K562 (cell line): Measurements from ENCODE around the gene LCN1. TPM values are rescaled to one million over a fixed set of nuclear protein-coding genes. Genes with fewer than 3 reads are reported as not detected.
A peak's percentile ranks its signal among the peaks of the same experiment; 100 is the strongest.

Experiments used
- ATAC-seq: fragments of 200-7000 bp; cut with Tn5 transposase; 3 replicates; pipeline ENCODE4 v1.9.1; 2020; ENCODE audit warnings: moderate library complexity
- BruUV-seq: library from RNA; stranded (reverse); fragments of 400-500 nt; replicated peaks from 2 replicates; lab custom pipeline; 2021; lab: Mats Ljungman, UMichigan
- CTCF ChIA-PET: fragments of 300-600 bp; formaldehyde crosslinking; extraction: SDS; loops from one replicate; lab custom pipeline; 2021; ENCODE audit warnings: low intra/inter-chr PET ratio; lab: Yijun Ruan, JAX
- POLR2A ChIA-PET: fragments of 300-600, 350-650 bp; sonication (Branson Sonifier 250); formaldehyde crosslinking; extraction: SDS; loops from one replicate; lab custom pipeline; 2021; ENCODE audit warnings: antibody characterized with exemption, inconsistent platforms; lab: Yijun Ruan, JAX
- DNase-seq, 4 experiments: peaks; one replicate each; pipeline versions ENCODE4 v3.0.0 to v3.0.0-alpha.2; 2011 to 2018; ENCODE audit warnings: low spot score in 3 of 4, mixed read lengths in 3 of 4; ENCODE audit errors: extremely low read depth in 1 of 4
- FAIRE-seq: peaks from 2 replicates; lab custom pipeline; 2011; peaks lifted over from hg19 to GRCh38; lab: Jason Lieb, UNC
- H2AFZ ChIP-seq: 2 replicates; pipeline ENCODE4 v1.6.0; 2011; ENCODE audit warnings: low read depth, low read length, control low read depth, inconsistent platforms
- H3K27ac ChIP-seq: fragments of 200-600 bp; 3 replicates; pipeline ENCODE4 v1.8.0; 2011; ENCODE audit warnings: low read depth, mild to moderate bottlenecking, control low read depth, inconsistent platforms, low read length, moderate library complexity, mixed read lengths; ENCODE audit errors: extremely low read depth
- H3K27me3 ChIP-seq, 2 experiments: fragments of 300-600 bp in 1 of 2; 2 replicates in 1 of 2; 3 replicates in 1 of 2; pipeline versions ENCODE4 v1.6.0 to v1.8.0; 2011; ENCODE audit warnings: inconsistent platforms in 2 of 2, low read length in 2 of 2, mild to moderate bottlenecking in 1 of 2, mixed read lengths in 1 of 2, moderate library complexity in 1 of 2; ENCODE audit not compliant: control insufficient read depth in 2 of 2, insufficient read depth in 2 of 2
- H3K36me3 ChIP-seq: fragments of 300-600 bp; 3 replicates; pipeline ENCODE4 v1.8.0; 2011; ENCODE audit warnings: mild to moderate bottlenecking, low read length, inconsistent platforms; ENCODE audit not compliant: control insufficient read depth, insufficient read depth
- H3K4me1 ChIP-seq, 2 experiments: fragments of 200-600 bp in 1 of 2; replicated peaks in 1 of 2; 2 replicates in 1 of 2; 3 replicates in 1 of 2; pipeline versions ENCODE4 v1.5.1 to v1.8.0; 2011; ENCODE audit warnings: inconsistent platforms in 2 of 2, low read length in 2 of 2, mild to moderate bottlenecking in 1 of 2, mixed read lengths in 1 of 2, moderate library complexity in 1 of 2; ENCODE audit not compliant: control insufficient read depth in 2 of 2, insufficient read depth in 2 of 2
- H3K4me2 ChIP-seq: 2 replicates; pipeline ENCODE4 v1.6.1; 2011; ENCODE audit warnings: low read length, control low read depth, inconsistent platforms, mixed read lengths; ENCODE audit not compliant: insufficient read depth
- H3K4me3 ChIP-seq: fragments of 200-600 bp; sonication (generic), shearing (Covaris generic); 2 replicates; pipeline ENCODE4 v1.5.1; 2016; ENCODE audit warnings: control low read depth, inconsistent platforms
- H3K79me2 ChIP-seq: fragments of 200-600 bp; 3 replicates; pipeline ENCODE4 v1.8.0; 2011; ENCODE audit warnings: low read length, inconsistent platforms; ENCODE audit not compliant: control insufficient read depth, insufficient read depth
- H3K9ac ChIP-seq, 2 experiments: 2 replicates each; pipeline versions ENCODE4 v1.6.0 to v1.6.1; 2011; ENCODE audit warnings: low read depth in 2 of 2, low read length in 2 of 2, control low read depth in 1 of 2, inconsistent platforms in 1 of 2, mild to moderate bottlenecking in 1 of 2, mixed read lengths in 1 of 2; ENCODE audit not compliant: insufficient read depth in 1 of 2
- H3K9me1 ChIP-seq: one replicate; pipeline ENCODE4 v1.6.0; 2011; ENCODE audit warnings: inconsistent platforms, mild to moderate bottlenecking, low read length, moderate library complexity; ENCODE audit not compliant: control insufficient read depth, insufficient read depth
- H3K9me3 ChIP-seq: replicated peaks from 2 replicates; pipeline ENCODE4 v1.5.1; 2011; ENCODE audit warnings: low read depth, low read length, inconsistent platforms; ENCODE audit not compliant: control insufficient read depth, insufficient read depth
- H4K20me1 ChIP-seq: replicated peaks from 2 replicates; pipeline ENCODE4 v1.6.1; 2011; ENCODE audit warnings: low read length, inconsistent platforms, mixed read lengths; ENCODE audit not compliant: control insufficient read depth, insufficient read depth
- EGR1 ChIP-seq: fragments of 450-650 bp; conservative IDR thresholded peaks from 2 replicates; pipeline ENCODE4 v1.6.1; 2017; ENCODE audit warnings: mild to moderate bottlenecking
- HDAC1 ChIP-seq, 2 experiments: fragments of 450-650 bp; IDR thresholded peaks; 2 replicates each; pipeline ENCODE4 v1.6.1; 2016 to 2017; ENCODE audit warnings: inconsistent platforms in 1 of 2, mild to moderate bottlenecking in 1 of 2, moderate library complexity in 1 of 2
- MAZ ChIP-seq, 2 experiments: fragments of 450-650 bp in 1 of 2; sonication (generic) in 1 of 2; formaldehyde crosslinking; IDR thresholded peaks in 1 of 2; conservative IDR thresholded peaks in 1 of 2; 2 replicates each; pipeline versions ENCODE4 v1.4.0 to v1.5.0; 2020; ENCODE audit warnings: mild to moderate bottlenecking in 1 of 2, missing genetic modification reagents in 1 of 2
- NRF1 ChIP-seq, 2 experiments: fragments of 450-650 bp; IDR thresholded peaks in 1 of 2; conservative IDR thresholded peaks in 1 of 2; 2 replicates each; pipeline ENCODE4 v1.6.1; 2014; ENCODE audit warnings: mild to moderate bottlenecking in 2 of 2
- RBM14 ChIP-seq: fragments of 200-400 bp; formaldehyde crosslinking; IDR thresholded peaks from 2 replicates; pipeline ENCODE4 v1.6.1; 2018; ENCODE audit warnings: low read depth, mild to moderate bottlenecking, low read length, moderate library complexity, borderline replicate concordance; ENCODE audit not compliant: insufficient read depth
- WGBS: fragments of 100-300 bp; shearing (Covaris generic); methylation state at CpG from one replicate; pipeline ENCODE4 v1.1.6; 2016; ENCODE audit warnings: low coverage, mixed read lengths; ENCODE audit not compliant: insufficient coverage; ENCODE audit errors: missing lambda C conversion rate; 5-methylcytosine and 5-hydroxymethylcytosine counted together
- in situ Hi-C: fragments of 300-500 bp; cut with MboI; formaldehyde crosslinking; loops from 4 replicates; pipeline ENCODE4 v1.15.0; 2018; ENCODE audit warnings: inconsistent platforms, mixed read lengths
- intact Hi-C: fragments of 100-400 bp; cut with micrococcal nuclease; formaldehyde crosslinking; loops from 2 replicates; pipeline ENCODE4 v1.14.2; 2022
- polyA plus RNA-seq, 8 experiments: library from polyadenylated mRNA; depleted of rRNA in 4 of 8; stranded (reverse) in 5 of 8; unstranded in 3 of 8; fragments of >200 nt; fragmentation: Nextera tagmentation in 2 of 8; fragmentation: Illumina TruSeq in 1 of 8; extraction: Ambion mirVana in 2 of 8; extraction: Trizol in 1 of 8; gene quantifications; 2 replicates each; pipeline versions ENCODE4 v1.2.1 to v1.2.3, GENCODE V29; 2011 to 2014; ENCODE audit warnings: inconsistent platforms in 1 of 8, missing spikeins in 1 of 8
- total RNA-seq, 7 experiments: library from RNA; depleted of rRNA in 6 of 7; stranded (reverse); fragments of >200 nt in 6 of 7; fragmentation: Illumina TruSeq in 2 of 7; extraction: Trizol in 2 of 7; gene quantifications; 2 replicates each; pipeline versions ENCODE4 v1.2.1 to v1.2.3, GENCODE V29; 2011 to 2021; ENCODE audit warnings: low replicate concordance in 1 of 7
- TF ChIP-seq, protein P1 (sequence below), 3 experiments: fragments of 200-800 bp in 1 of 3; fragments of 250-450 bp in 1 of 3; fragments of 450-650 bp in 1 of 3; sonication (Bioruptor Pico) in 1 of 3; sonication (Bioruptor generic) in 1 of 3; formaldehyde crosslinking in 1 of 3; IDR thresholded peaks; 2 replicates each; pipeline versions ENCODE4 v1.6.1 to v1.8.0; 2016 to 2022; ENCODE audit warnings: mild to moderate bottlenecking in 2 of 3, missing genetic modification characterization in 2 of 3, missing compliant biosample characterization in 1 of 3, moderate library complexity in 1 of 3
- TF ChIP-seq, protein P2 (sequence below), 3 experiments: fragments of 200-800 bp in 1 of 3; sonication (Bioruptor generic) in 1 of 3; sonication (generic) in 1 of 3; formaldehyde crosslinking in 1 of 3; IDR thresholded peaks; 2 replicates each; pipeline versions ENCODE4 v1.6.1 to v1.8.0; 2016 to 2022; ENCODE audit warnings: mild to moderate bottlenecking in 2 of 3, missing compliant biosample characterization in 2 of 3, missing genetic modification characterization in 2 of 3, missing genetic modification reagents in 1 of 3
- TF ChIP-seq, protein P3 (sequence below): sonication (generic); formaldehyde crosslinking; IDR thresholded peaks from 2 replicates; pipeline ENCODE4 v1.8.1; 2023; ENCODE audit warnings: mild to moderate bottlenecking, missing genetic modification reagents

LCN1 gene
- total and polyA plus RNA-seq, 9 of the 15 experiments (the other 6 are each of a cell fraction or from before 2014, with no cell fraction given) = not detected

DNA sequence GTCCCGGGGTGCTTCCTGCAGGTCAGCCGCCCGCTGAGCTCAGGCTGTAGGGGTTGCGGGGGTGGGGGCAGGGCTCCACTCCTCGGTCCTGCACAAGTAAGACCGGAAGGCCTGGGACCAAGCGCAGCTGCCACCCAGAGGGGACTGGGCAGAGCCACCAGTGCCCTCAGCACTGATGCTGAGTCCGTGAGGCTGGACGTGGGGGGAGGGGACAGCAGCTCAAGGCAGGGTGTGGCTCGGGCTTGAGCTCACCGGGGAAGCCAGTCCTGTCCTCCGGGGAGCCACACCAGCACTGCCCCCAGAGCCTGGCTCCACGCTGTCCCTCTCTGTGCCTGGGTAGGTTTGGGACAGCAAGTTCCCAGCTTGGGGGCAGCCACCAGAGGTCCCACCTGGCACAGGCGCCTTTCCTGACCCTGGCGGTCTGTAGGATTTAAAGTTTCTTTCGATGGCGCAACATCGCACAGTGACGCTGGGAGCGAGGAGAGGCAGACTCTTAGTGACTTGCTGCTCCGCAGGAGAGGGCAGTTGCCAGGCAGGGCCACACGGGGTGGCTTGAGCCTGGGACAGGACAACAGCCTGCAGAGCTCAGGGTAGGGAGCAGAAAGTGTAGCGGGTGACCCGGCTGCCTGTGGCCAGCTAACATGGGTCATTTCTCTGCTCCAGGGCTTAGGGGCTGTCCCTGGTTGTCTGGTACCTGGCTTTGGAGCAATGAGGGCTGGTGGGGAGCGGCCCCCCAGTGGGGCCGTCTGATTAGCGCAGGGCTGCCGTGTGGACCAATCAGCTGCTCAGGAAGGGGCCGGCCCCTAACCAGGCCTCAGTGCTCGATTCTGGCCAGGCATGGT, 5.7 kb downstream of the LCN1 start:
- Histone ChIP-seq H3K36me3 (no peaks in the 10 kb centered on the region), H4K20me1 (no peaks in the 10 kb centered on the region), H3K27me3 (peaks cover 0 to 10% of the 10 kb centered on the region in 2 experiments; a peak in 2 of 5 replicates), H3K4me1 (peaks cover 9 to 39% of the 10 kb centered on the region in 2 experiments; a peak in 3 of 5 replicates), H3K4me2 (peak overlapping the region; percentile 46; the same call in 1 of the 2 replicates), H3K9me3 (no peaks in the 10 kb centered on the region), H3K9ac (peak overlapping the region in 1 of 2 experiments; percentile 60; a peak in 2 of 4 replicates), H3K9me1 (no peaks in the 10 kb centered on the region), H3K27ac (no peak overlapping the region), H3K4me3 (no peak overlapping the region), H2AFZ (peak overlapping the region; percentile 54; the same call in 1 of the 2 replicates), H3K79me2 (no peaks in the 10 kb centered on the region)
- CTCF ChIA-PET = no interaction called here
- intact Hi-C loops = no loop called here
- in situ Hi-C loops = no loop called here
- POLR2A ChIA-PET = no interaction called here
- 33% methylated on average over 26 of the region's 30 CpGs for WGBS
- ATAC-seq = peak; percentile 84
- peak; percentile 50 to 74 (median 64) for DNase-seq
- FAIRE-seq = peak; percentile 56
- no TSS peak for BruUV-seq
- TF ChIP-seq NRF1 (conservative IDR thresholded peaks at IDR 0.05 in 1 of 2, IDR thresholded peaks at IDR 0.05 in 1 of 2) (no peak), RBM14 (0 out of 2 replicates have a peak, but pooled peaks have one; percentile 36), HDAC1 (IDR thresholded peaks at IDR 0.05) (0 out of 4 replicates have a peak, but pooled peaks of 1 of the 2 experiments have one; percentile 18), EGR1 (peak; percentile 65), MAZ (CRISPR knock-in tag; conservative IDR thresholded peaks at IDR 0.05 in 1 of 2, IDR thresholded peaks at IDR 0.05 in 1 of 2) (0 out of 4 replicates have a peak, but pooled peaks of 1 of the 2 experiments have one; percentile 17)
- TF ChIP-seq, protein P1, sequence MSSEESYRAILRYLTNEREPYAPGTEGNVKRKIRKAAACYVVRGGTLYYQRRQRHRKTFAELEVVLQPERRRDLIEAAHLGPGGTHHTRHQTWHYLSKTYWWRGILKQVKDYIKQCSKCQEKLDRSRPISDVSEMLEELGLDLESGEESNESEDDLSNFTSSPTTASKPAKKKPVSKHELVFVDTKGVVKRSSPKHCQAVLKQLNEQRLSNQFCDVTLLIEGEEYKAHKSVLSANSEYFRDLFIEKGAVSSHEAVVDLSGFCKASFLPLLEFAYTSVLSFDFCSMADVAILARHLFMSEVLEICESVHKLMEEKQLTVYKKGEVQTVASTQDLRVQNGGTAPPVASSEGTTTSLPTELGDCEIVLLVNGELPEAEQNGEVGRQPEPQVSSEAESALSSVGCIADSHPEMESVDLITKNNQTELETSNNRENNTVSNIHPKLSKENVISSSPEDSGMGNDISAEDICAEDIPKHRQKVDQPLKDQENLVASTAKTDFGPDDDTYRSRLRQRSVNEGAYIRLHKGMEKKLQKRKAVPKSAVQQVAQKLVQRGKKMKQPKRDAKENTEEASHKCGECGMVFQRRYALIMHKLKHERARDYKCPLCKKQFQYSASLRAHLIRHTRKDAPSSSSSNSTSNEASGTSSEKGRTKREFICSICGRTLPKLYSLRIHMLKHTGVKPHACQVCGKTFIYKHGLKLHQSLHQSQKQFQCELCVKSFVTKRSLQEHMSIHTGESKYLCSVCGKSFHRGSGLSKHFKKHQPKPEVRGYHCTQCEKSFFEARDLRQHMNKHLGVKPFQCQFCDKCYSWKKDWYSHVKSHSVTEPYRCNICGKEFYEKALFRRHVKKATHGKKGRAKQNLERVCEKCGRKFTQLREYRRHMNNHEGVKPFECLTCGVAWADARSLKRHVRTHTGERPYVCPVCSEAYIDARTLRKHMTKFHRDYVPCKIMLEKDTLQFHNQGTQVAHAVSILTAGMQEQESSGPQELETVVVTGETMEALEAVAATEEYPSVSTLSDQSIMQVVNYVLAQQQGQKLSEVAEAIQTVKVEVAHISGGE (CRISPR knock-in tag; IDR thresholded peaks at IDR 0.05) = no peak
- TF ChIP-seq, protein P2, sequence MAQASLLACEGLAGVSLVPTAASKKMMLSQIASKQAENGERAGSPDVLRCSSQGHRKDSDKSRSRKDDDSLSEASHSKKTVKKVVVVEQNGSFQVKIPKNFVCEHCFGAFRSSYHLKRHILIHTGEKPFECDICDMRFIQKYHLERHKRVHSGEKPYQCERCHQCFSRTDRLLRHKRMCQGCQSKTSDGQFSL (CRISPR knock-in tag; IDR thresholded peaks at IDR 0.05) = 0 out of 2 replicates have a peak, but pooled peaks have one; percentile 28
- TF ChIP-seq, protein P2 (tag; IDR thresholded peaks at IDR 0.05) = no peak
- TF ChIP-seq, protein P3, sequence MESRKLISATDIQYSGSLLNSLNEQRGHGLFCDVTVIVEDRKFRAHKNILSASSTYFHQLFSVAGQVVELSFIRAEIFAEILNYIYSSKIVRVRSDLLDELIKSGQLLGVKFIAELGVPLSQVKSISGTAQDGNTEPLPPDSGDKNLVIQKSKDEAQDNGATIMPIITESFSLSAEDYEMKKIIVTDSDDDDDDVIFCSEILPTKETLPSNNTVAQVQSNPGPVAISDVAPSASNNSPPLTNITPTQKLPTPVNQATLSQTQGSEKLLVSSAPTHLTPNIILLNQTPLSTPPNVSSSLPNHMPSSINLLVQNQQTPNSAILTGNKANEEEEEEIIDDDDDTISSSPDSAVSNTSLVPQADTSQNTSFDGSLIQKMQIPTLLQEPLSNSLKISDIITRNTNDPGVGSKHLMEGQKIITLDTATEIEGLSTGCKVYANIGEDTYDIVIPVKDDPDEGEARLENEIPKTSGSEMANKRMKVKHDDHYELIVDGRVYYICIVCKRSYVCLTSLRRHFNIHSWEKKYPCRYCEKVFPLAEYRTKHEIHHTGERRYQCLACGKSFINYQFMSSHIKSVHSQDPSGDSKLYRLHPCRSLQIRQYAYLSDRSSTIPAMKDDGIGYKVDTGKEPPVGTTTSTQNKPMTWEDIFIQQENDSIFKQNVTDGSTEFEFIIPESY (CRISPR knock-in tag) = peak; percentile 95
